HG02938 (cell line): ENCODE data around the gene LCN10.

ENCODE experiments used
- ATAC-seq: cut with Tn5 transposase; IDR thresholded peaks from one replicate; pipeline ENCODE4 v1.9.1; 2021; ENCODE audit warnings: mild to moderate bottlenecking, moderate library complexity; ENCODE audit not compliant: unreplicated experiment

Gene LCN10

DNA sequence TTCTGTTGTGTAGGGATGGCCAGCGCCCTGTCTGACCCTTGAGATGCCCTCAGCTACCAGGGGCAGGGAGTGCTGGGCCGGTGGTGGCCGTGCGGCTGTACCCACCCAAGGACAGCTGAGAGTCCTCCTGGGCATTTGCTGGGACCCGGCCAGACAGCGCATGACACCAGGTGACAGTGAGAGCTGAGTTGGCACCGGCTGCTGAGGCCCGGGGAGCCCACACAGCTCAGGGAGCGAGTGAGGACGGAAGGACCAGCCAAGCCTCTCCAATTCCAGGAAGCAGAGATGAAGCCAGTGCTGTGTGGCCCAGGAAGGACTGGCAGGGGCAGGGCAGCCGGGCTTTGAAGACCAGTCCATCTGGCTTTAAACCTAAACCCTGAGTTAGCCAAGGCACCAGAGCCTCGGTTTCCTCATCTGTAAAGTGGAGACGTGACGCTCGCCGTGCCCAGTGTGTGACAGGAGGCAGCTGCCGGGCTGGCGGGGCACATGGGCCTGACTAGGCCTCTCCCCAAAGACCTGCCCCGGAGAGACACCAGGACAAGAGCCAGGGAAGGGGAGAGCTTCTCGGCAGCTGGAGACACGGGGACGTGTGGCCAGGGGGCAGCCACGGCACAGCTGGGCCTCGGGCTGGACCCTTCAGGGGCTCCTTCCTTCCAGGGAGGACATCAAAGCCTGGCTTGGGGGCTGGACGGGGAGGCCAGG, 52.5 kb downstream of the LCN10 start:
- no peak for ATAC-seq

DNA sequence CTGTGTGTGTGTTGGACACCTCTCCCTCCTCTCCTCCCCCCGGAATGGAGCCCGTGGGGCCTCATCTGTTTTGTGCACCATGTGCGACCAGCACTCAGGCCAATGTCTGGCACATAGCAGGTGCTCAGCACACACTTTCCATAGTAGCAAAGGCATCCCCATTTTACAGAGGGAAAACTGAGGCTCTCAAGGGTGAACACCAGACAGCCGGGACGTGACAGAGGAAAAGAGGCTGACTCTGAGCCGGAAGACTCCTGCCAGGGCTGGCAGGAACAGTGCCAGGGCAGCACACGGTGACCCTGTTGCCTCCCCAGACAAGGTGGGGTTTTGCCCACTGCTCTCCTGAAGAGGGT, 53.7 kb downstream of the LCN10 start:
- ATAC-seq: no peak

DNA sequence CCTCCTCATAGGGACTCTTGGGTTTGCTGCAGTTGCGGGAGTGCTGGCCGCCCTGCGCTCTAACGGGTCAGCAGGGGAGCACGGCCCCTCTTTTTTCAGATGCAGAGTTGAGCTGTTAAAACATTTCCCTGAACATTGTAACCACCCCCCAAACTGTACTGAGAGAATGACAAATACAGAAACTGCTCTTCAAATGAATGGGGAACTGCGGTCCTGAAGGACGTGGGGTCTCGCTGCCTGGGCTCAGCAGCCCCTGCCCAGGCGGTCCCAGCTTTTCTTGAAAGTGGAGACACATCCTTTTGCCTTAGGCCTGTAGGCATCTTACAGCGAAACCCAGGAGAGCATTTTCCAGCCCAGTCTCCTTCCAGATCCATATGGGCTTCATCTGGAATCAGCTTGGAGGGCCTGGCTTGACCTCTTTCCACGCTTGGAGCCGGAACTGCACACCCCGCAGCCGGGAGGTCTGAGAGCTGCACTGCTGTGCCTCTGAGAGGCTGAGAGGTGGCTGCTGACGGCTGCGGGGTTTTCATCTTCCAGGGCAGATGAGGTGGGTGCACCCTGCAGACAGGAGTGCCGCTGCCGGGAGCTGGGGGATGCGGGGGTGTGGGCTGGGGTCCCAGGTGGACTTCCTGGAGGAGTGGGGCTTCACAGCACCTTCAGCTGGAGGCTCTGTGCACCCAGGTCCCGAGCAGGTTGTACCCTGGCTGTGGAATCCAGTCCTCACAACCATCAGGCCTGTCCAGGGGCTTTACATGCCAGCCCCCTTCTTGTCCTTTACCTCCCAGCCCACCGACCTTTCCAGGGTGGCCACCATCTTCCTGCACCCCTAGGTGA, 54.2 kb downstream of the LCN10 start:
- ATAC-seq: no peak
